HG02840 (cell line): ENCODE measurements around the gene PRRG1.
"Not testable (repeated sequence)": the region's sequence is repeated elsewhere in the genome, so short reads cannot be mapped to it uniquely, and the experiment has no call there.

Source experiments
- ATAC-seq: cut with Tn5 transposase; IDR thresholded peaks from one replicate; pipeline ENCODE4 v1.9.1; 2021; ENCODE audit warnings: mild to moderate bottlenecking, moderate library complexity, moderate number of reproducible peaks; ENCODE audit not compliant: unreplicated experiment, low FRiP score

Gene PRRG1

DNA sequence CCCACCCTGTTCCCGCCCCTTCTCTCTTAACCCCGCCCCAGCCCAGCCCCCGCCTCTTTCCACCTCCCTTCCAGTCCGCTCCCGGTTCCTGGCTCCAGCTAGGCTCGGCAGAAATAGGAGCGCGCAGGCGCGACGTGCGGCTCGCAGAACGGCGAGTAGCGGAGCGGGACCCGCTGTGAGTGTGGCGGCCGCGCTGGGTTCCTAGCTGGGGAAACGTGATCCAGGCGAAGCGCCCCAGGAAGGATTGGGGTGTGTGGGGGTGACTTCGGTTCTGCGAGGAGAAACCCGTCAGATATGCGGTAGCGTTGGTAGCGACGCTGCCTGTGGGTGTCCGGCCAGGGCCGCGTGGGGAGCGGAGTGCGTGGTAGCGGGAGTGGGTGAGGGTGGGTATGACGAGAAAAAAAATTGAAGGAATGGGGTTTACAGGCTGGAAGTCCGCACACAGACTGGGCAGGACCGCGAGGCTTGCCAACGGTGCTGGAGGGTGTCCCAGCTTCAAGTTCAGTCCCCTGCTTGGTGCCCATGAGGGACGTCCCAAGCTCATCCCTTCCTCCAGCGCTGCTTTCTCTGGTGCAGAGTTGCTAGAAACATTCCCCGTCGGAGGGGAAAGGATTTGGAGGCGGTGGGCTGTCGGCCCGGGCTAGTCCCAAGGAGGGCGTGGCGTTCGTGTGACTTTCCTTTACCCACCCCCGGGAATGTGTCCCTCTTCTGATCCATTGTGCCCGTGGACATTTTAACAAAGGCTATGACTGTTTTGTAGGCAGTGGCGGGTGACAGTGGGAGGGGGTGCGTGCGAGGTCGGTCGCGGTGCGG is at the start of gene PRRG1:
PRRG1 (plus strand) TSS at position 144 of the 813 bp plus-strand sequence. CDS start 56,886 bp downstream, outside the sequence.
- no peak for ATAC-seq

DNA sequence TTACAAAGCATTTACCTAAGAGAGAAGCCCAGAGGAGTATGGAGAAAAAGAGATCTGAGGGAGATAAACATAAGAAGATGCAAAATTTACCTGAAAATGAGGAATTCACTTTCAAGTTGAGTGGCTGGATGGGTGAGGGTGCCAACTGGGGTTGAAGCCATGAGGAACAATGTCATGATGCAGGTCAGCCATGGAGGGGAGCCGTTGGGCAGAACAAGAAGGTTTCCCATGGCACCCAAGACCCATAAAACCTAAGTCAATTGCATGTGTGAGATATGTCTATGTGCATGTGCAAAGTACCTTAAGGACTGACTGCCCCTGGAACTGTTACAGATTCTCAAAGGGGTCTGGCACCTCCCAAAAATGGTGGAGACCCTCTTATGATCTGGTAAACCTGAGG is 46.6 kb upstream of the PRRG1 start:
- no peak for ATAC-seq

DNA sequence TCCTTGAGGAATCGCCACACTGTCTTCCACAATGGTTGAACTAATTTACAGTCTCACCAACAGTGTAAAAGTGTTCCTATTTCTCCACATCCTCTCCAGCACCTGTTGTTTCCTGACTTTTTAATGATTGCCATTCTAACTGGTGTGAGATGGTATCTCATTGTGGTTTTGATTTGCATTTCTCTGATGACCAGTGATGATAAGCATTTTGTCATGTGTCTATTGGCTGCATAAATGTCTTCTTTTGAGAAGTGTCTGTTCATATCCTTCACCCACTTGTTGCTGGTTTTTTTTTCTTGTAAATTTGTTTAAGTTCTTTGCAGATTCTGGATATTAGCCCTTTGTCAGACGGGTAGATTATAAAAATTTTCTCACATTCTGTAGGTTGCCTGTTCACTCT is 43.9 kb upstream of the PRRG1 start:
- not testable (repeated sequence) for ATAC-seq

DNA sequence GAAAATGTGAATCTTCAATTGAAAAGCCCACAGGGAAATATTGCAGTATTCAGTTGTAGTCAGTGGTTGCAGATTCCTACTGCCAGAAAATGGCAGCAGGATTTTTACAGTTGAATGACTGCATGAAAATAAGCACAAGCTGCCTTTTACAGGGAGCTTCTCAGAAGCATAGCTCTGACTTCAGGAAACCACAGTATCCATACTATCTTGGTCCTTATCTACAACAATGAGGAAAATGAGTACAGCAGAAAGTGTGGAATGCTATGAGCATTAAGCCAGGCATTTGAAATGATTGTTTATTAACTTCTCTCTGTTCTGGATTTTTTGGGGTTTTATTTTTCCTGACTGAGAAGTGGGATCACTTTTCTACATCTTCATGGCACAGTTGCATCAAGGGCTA is 34.6 kb upstream of the PRRG1 start:
- ATAC-seq: no peak

DNA sequence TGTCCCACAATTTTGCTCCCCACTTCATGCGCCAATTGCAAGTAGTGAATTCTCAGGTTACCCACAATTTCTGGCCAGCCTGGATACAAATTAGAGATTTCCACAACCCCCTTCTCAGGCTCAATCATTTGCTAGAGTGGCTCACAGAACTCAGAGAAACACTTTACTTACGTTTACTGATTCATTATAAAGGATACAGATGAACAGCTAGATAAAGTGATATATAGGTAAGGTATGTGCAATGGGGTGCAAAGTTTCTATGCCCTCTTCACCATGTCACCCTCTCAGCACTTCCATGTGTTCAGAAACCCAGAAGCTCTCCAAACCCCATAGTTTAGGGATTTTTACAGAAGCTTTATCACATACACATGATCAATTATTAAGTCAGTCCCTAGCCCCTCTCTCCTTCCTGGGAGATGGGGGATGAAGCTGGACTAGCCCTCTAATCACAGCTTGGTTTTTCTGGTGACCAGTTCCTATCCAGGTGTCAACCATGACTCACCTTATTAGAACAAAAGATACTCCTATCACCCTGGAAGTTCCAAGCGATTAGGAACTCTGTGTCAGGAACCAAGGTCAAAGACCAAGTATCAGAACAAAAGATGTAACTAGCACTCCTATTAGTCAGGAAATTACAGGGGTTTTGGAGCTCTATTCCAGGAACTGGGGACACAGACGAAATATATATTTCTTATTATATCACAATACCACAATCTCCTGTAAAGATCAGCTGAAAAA is 33.5 kb upstream of the PRRG1 start:
- no peak for ATAC-seq

DNA sequence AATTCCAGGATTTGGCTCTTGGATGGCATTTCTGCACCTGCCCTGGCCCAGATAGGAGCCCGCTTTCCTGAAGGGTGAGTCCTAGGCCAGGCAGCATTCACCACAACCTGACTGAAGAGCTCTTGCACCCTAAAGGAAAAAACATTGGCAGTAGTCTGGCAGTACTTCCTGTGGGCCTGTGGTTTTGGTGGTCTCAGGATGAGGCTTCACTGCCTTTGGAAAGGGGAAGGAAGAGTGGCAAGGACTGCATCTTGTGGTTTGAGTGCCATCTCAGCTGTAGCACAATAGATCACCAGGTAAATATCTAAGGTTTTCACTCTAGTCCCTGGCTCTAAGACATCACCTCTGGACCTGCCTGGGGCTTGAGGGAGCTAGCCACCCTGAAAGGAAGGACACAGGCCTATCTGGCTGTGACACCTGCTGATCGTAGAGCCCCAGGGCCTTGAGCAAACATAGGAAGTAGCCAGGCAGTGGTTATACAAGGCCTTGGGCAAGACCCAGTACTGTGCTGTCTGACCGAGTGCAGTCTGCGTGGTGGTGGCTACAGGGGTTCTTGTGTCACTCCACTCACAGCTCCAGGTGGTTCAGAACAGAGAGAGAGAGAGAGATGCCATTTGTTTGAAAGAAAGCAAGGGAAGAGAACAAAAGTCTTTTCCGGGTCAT is 28.5 kb upstream of the PRRG1 start:
- ATAC-seq: no peak

DNA sequence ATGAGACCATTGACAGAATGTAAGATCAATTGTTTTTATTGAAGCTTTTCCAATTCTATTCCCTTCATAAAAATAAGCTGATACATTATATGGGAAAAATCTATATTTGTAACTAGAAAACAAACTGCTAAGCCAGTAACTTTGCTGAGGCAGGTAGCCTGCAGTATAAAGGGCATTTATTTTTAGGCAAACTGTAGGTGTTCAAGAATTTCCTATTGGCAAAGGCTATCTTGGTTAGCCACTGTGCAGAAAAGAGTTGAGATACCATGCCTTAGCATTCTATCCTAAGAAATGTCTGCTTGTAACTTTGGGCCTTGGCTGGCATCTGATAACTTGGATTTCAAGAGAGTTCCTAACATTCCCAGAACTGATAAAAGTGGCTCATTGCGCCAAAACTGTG is 18.5 kb upstream of the PRRG1 start:
- ATAC-seq: no peak

DNA sequence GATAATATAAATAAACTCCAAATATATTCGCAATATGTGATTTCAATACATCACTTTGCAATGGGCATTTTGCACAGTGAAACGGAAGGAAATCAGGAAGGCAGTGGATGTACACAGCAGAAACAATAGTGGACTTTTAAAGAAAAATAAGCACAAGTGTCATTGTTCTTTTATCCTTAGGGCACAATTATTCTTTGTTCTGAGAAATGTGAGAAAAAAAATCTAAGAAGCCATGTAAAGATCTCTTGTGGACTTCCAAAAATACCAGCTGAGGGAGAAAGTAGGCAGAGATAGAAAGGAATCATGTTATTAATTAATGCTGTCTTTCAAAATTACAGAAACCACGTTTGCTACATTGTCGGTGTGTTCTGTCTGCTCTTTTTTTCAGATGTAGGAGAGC is 17.6 kb upstream of the PRRG1 start:
- no peak for ATAC-seq

DNA sequence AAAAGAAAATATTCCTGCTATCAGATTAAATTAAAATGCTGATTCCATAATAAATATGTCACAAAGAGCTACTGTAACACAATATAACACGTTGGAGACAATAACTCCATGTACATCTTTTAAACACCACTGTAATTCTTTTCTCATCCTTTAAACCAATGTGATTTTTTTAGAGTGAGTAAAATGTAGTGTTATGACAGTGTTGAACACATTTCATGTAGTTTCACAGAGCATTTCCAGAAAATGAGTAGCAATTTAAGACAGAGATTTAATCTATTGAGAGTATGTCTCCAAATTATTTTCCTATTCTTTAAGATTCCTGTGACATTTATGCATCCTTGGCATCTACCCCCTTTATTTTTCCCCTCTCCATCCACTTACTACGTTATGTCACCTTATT is 17.1 kb upstream of the PRRG1 start:
- ATAC-seq: no peak

DNA sequence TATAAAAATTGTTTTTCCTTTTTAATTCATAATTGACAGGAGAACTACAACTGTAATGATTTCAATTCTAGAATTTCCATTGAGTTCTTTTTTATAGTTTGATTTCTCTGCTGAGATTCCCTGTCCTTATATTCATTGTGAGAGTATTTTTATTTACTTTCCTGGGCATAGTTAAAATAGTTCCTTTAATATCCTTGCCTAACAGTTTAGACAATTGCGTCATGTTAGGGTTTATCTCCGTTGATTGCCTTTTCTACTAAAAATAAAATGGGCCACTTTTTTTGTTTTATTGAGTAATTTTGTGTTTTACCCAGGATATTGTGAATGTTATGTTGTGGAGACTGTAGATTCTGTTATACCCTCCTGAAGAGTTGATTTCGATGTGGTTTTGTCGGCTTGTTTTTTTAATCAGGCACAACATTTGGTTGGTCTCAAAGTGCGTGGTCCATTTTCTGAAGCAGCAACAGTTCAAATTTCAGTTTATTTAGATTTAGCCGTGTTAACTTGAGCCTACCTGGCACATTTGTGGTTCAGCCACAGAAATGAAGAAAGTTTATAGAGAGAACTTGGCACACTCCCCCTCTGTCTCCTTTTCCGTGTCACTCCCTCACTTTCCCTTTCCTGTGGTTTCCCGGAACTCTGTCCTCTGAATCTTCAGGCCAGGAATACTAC is 16.0 kb upstream of the PRRG1 start:
- no peak for ATAC-seq

DNA sequence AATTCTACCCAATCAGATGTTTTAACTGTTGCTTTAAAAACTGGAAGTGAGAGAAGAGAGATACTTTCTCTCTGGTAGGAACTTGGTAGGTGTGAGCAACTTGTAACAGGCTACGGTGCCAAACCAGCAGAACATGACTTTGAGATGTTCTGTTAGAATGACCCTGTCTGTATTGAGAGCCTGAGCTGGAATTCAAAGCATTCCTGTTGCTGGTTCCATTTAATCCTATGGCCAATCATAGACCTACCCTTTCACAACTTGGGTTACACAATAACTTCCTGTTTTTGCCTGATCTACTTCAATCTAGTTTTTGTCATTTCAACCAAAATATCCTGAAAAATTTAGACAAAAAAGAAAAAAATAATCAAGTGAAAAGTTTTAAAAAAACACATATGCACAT is 1.7 kb upstream of the PRRG1 start:
- ATAC-seq: no peak

DNA sequence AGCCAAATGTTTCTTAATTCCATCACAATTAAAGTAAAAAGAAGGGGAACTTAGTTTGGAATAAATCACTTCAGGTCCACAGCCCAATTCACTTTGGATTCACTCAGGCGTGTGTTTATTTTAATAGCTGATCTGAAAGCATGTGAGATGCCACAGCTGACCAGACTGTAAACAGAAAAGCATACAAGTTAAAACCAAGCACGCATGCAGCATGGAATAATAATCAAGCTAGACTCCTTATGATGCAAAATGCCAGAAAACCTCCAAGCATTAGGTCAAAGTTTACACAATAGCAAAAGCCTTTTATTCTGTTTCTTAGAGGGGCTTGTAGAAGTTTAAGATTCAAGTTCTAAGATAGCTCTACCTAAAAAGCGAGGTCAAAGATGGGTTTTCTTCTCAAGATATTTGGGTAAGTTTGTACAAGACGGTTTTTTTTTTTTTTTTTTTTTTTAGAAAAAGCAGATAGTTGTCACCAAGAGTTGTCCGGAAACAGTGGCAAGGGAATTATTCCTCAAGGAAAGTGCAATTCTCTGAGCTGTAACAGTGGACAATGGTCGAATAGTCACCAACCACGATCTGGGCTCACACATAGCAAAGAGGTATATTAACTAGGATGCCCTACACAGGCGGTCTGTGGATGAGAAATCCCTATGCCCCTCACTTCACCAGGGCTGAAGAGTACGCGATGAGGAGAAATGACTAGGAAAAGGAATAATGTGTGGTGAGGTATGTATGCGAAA is 763 bp upstream of the PRRG1 start:
- no peak for ATAC-seq

DNA sequence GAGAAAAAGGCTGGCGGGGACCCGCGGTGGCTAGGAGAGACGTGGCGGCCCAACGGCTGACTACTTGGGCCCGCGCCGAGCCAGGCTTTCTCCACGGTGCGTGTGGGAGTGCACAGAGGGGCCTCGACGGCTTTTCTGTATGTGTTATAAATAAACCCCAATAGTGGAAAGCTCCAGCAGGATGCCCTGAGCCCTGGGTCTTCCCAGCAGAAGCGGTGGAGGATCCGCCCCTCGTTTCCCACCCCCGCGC is 268 bp upstream of the PRRG1 start:
- ATAC-seq: no peak

DNA sequence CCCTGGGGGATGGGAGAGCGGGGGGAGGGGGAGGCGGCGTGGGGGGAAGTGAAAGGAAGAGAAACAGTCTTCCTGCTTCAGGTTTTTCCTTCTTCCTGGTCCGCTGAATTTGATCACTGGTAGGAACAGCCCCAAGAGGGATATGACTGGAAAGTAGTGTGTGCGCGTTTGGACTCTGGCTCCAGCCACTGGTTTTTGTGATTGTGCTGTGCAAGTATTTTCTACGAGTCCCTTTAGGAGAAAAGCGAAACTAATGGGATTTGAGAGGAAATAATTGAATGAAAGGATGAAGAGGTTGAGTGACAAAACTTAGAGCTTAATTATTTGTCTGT is 836 bp downstream of the PRRG1 start:
- no peak for ATAC-seq

DNA sequence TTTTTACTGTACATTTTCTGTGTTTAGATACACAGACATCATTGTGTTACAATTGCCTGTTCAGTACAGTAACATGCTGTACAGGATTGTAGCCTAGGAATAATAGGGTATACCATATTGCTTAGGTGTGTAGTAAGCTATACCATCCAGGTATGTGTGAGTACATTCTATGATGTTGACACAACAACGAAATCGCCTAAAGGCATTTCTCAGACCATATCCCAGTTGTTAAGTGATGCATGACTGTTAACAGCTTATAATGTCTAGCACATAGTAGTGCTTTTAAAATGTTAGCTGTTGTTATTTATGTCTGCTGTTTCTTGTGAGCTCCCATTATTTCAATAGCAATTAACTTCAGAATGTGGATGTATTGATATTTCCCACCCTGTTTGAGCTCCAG is 4.5 kb downstream of the PRRG1 start:
- ATAC-seq: no peak

DNA sequence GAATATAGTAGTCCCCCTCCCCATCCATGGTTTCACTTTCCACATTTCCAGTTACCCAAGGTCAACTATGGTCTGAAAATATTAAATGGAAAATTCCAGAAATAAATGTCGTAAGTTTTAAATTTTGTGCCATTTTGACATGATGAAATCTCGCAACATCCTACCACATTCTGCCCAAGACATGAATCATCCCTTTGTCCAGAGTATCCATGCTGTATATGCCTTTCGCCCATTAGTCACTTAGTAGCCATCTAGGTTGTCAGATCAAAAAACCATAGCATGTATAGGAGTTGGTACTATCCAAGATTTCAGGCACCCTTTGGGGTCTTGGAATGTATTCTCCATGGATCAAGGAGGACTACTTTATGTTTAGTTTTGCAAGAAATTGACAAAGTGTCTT is 8.3 kb downstream of the PRRG1 start:
- no peak for ATAC-seq

DNA sequence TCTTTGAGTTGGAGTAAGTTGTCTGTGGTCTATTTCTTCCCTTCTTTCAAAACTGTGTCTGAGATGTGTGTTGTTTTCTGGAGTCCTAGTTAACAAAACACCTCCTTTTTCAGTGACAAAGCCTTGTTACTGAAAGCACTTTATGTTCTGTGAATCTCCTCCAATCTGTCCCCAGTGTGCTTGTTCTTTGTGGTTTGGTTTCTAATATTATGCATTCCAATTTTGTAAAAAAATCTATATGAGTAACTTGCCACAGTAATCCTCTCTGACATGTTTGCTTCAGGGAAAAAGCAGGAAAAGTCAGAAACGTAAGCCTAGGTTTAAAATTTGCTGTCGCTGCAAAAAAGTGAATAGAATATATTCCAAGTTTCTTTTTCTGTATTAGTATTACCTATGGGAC is 12.4 kb downstream of the PRRG1 start:
- ATAC-seq: no peak

DNA sequence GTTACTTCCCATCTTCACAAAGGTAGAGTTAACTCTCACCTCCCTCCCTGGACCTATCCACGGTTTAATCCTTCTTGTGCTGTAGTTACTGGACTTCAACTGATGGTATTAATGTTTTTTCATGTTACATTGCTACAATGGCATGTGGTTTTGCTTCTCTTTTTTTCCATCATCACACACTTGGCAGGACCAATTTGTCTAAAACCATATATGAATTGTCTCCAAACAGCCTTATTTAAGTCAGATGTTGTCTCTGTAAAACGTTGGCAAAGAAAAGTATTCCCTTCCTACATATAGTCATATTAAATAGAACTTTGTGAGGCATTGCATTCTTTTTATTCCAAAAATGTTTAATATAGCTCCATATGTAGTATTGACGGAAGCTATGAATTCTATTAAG is 15.5 kb downstream of the PRRG1 start:
- ATAC-seq: no peak

DNA sequence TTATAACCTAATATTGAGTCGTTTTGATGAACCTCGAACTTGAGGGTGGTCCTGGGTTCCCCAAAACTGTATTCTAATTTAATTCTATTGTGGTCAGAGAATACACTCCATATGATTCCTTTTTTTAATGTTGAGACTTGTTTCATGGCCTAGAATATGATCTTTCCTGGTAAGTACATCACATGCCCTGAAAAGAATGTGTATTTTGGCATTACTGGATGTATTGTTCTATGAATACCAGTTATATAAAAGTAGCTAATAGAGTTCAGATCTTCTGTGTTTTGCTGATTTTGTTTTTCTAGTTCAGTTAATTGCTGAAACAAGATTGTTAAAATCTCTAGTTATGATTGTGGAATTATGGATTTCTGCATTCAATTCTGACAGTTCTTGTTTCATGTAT is 18.8 kb downstream of the PRRG1 start:
- ATAC-seq: no peak

DNA sequence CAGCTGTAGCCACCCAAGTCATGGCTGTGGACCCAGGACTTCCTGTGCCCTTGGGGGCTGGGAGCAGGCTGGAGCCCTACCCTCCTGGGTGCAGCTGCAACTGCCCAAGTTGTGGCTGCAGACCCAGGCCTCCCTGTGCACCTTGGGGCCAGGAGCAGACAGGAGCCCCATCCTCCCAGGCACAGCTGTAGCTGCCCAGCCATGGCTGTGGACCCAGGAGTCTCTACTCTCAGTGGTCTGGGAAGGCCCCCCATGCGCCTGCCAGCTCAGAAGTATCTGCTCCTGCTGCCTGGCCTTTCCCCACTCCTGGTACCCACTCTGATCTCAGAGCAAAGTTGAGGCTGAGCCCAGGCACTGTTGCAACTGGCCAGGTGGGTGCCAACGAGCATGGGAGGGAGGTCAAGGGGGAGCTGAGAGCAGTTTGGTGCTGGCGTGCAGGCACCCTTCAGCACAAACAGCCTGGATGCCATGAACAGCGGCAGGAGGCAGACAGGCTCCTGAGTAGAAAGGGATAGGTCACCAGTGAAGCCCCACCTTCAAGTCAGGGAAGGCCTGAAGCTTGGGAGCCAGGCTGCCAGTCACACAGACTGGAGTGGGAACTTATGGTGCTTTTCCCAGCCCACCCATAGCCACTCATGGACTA is 21.5 kb downstream of the PRRG1 start:
- no peak for ATAC-seq
